Measurements from ENCODE around the gene UCK2. TPM values are rescaled to one million over a fixed set of nuclear protein-coding genes. Genes with fewer than 3 reads are reported as not detected.

The UCK2 gene
- total RNA-seq, 1 donor from 2014 or later = 9.6 TPM

GRCh38 chr1:165898837-165899236 is 71.4 kb downstream of the UCK2 start:
- TF ChIP-seq CTCF (IDR thresholded peaks at IDR 0.05; ENCODE audit: borderline replicate concordance) = no peak
- Histone ChIP-seq H3K27me3 (ENCODE audit: low read depth) (no peaks in the 10 kb centered on the region), H3K4me1 (peaks cover 74% of the 10 kb centered on the region), H3K9me3 (replicated peaks) (no peaks in the 10 kb centered on the region), H3K36me3 (no peaks in the 10 kb centered on the region), H3K4me3 (no peak overlapping the region), H3K27ac (replicated peaks) (peak overlapping the region; percentile 55)
- intact Hi-C loops (cut with micrococcal nuclease) = no loop called here
- no peak for DNase-seq

- no peak for DNase-seq
- TF ChIP-seq CTCF (IDR thresholded peaks at IDR 0.05; ENCODE audit: borderline replicate concordance) = no peak
- Histone ChIP-seq H3K36me3 (no peaks in the 10 kb centered on the region), H3K27ac (replicated peaks) (peak overlapping the region; percentile 55), H3K4me1 (peaks cover 76% of the 10 kb centered on the region), H3K27me3 (ENCODE audit: low read depth) (no peaks in the 10 kb centered on the region), H3K4me3 (no peak overlapping the region), H3K9me3 (replicated peaks) (no peaks in the 10 kb centered on the region)
- intact Hi-C loops (cut with micrococcal nuclease) = no loop called here
Observed at GRCh38 chr1:165899461-165899941, 72.1 kb downstream of the UCK2 start.

GRCh38 chr1:165900576-165901380 is 73.4 kb downstream of the UCK2 start:
- Histone ChIP-seq H3K27me3 (ENCODE audit: low read depth) (no peaks in the 10 kb centered on the region), H3K9me3 (replicated peaks) (no peaks in the 10 kb centered on the region), H3K27ac (replicated peaks) (no peak overlapping the region), H3K4me3 (no peak overlapping the region), H3K4me1 (peaks cover 65% of the 10 kb centered on the region), H3K36me3 (peaks cover 1% of the 10 kb centered on the region)
- no peak for DNase-seq
- intact Hi-C loops (cut with micrococcal nuclease) = no loop called here
- TF ChIP-seq CTCF (IDR thresholded peaks at IDR 0.05; ENCODE audit: borderline replicate concordance) = no peak

- intact Hi-C loops (cut with micrococcal nuclease) = no loop called here
- no peak for TF ChIP-seq CTCF (IDR thresholded peaks at IDR 0.05; ENCODE audit: borderline replicate concordance)
Observed at GRCh38 chr1:165902565-165902964, 75.2 kb downstream of the UCK2 start.

GRCh38 chr1:165903672-165904071 is 76.3 kb downstream of the UCK2 start:
- peaks cover 10% of the 10 kb centered on the region for H3K36me3 ChIP-seq
- H3K9me3 ChIP-seq (replicated peaks) = no peaks in the 10 kb centered on the region
- H3K27me3 ChIP-seq (ENCODE audit: low read depth) = no peaks in the 10 kb centered on the region
- H3K27ac ChIP-seq (replicated peaks) = no peak overlapping the region
- no peak for DNase-seq
- intact Hi-C loops (cut with micrococcal nuclease) = no loop called here
- H3K4me1 ChIP-seq = peaks cover 36% of the 10 kb centered on the region
- TF ChIP-seq CTCF (IDR thresholded peaks at IDR 0.05; ENCODE audit: borderline replicate concordance) = no peak
- H3K4me3 ChIP-seq = no peak overlapping the region

More at GRCh38 chr1:165902565-165902964, 75.2 kb downstream of the UCK2 start:
- Histone ChIP-seq H3K9me3 (replicated peaks) (no peaks in the 10 kb centered on the region), H3K4me1 (peaks cover 47% of the 10 kb centered on the region), H3K36me3 (peaks cover 8% of the 10 kb centered on the region), H3K27ac (replicated peaks) (no peak overlapping the region), H3K4me3 (no peak overlapping the region), H3K27me3 (ENCODE audit: low read depth) (no peaks in the 10 kb centered on the region)
- no peak for DNase-seq
